Endodermal cell (in vitro differentiated cells): Measurements from ENCODE around the gene RAB40C. TPM values are rescaled to one million over a fixed set of nuclear protein-coding genes. Genes with fewer than 3 reads are reported as not detected.

ENCODE experiments used
- DNase-seq: peaks from one replicate; pipeline ENCODE4 v3.0.0-alpha.2; 2017
- H3K27ac ChIP-seq: 2 replicates; pipeline ENCODE4 v1.5.1; 2013; ENCODE audit warnings: mild to moderate bottlenecking, low read depth, low read length, moderate library complexity
- H3K27me3 ChIP-seq: 2 replicates; pipeline ENCODE4 v1.6.1; 2013; ENCODE audit warnings: mild to moderate bottlenecking, low read length, moderate library complexity; ENCODE audit not compliant: insufficient read depth, control insufficient read depth, poor library complexity, severe bottlenecking
- H3K36me3 ChIP-seq: 2 replicates; pipeline ENCODE4 v1.7.0; 2013; ENCODE audit warnings: mild to moderate bottlenecking, low read length, moderate library complexity; ENCODE audit not compliant: control insufficient read depth, insufficient read depth
- H3K4me1 ChIP-seq: one replicate; pipeline ENCODE4 v1.7.0; 2013; ENCODE audit warnings: low read length; ENCODE audit not compliant: control insufficient read depth, insufficient read depth
- H3K4me3 ChIP-seq: 2 replicates; pipeline ENCODE4 v1.5.1; 2013; ENCODE audit warnings: mild to moderate bottlenecking, low read length, moderate library complexity
- H3K9ac ChIP-seq: 2 replicates; pipeline ENCODE4 v1.6.1; 2013; ENCODE audit warnings: mild to moderate bottlenecking, low read length, moderate library complexity; ENCODE audit not compliant: poor library complexity, severe bottlenecking; ENCODE audit errors: extremely low read depth
- H3K9me3 ChIP-seq: 2 replicates; pipeline ENCODE4 v1.6.1; 2013; ENCODE audit warnings: mild to moderate bottlenecking, low read length, moderate library complexity; ENCODE audit not compliant: control insufficient read depth
- H3K27ac Mint-ChIP-seq: 2 replicates; pipeline ENCODE4 v1.8.0; 2020; ENCODE audit warnings: mixed read lengths
- H3K27me3 Mint-ChIP-seq: 2 replicates; pipeline ENCODE4 v1.8.0; 2021; ENCODE audit warnings: mild to moderate bottlenecking, mixed read lengths; ENCODE audit not compliant: insufficient read depth
- H3K36me3 Mint-ChIP-seq: 2 replicates; pipeline ENCODE4 v1.8.0; 2020; ENCODE audit warnings: low read depth, mixed read lengths
- H3K4me1 Mint-ChIP-seq: 2 replicates; pipeline ENCODE4 v1.8.0; 2020; ENCODE audit warnings: mixed read lengths
- H3K4me3 Mint-ChIP-seq: 2 replicates; pipeline ENCODE4 v1.8.0; 2020; ENCODE audit warnings: mild to moderate bottlenecking, moderate library complexity, mixed read lengths
- H3K9me3 Mint-ChIP-seq: 2 replicates; pipeline ENCODE4 v1.8.0; 2020; ENCODE audit warnings: mild to moderate bottlenecking, mixed read lengths
- CTCF ChIP-seq: fragments of 200-600 bp; sonication (generic); conservative IDR thresholded peaks from 2 replicates; pipeline ENCODE4 v1.5.0; 2021; ENCODE audit warnings: antibody characterized with exemption, mild to moderate bottlenecking
- WGBS, 2 experiments: methylation state at CpG; one replicate each; pipeline versions ENCODE4 v1.1.5 to v1.1.7; 2013; ENCODE audit warnings: missing lambda C conversion rate in 2 of 2, mixed read lengths in 1 of 2; ENCODE audit not compliant: insufficient coverage in 1 of 2, insufficient read length in 1 of 2; 5-methylcytosine and 5-hydroxymethylcytosine counted together
- long read RNA-seq, 4 experiments: library from polyadenylated mRNA in 2 of 4; library from RNA in 1 of 4; library from capped mRNA in 1 of 4; stranded (forward) in 3 of 4; unstranded in 1 of 4; transcript quantifications; one replicate each; pipeline ENCODE4 v2.0.0, GENCODE V29; 2020 to 2021; ENCODE audit warnings: inconsistent platforms in 1 of 4
- polyA plus RNA-seq, 2 experiments: library from polyadenylated mRNA; stranded (reverse); fragments of 50-300 nt; gene quantifications; one replicate each; pipeline ENCODE4 v1.2.3, GENCODE V29; 2013
- total RNA-seq, 2 donors: library from RNA; stranded (reverse); fragmentation: NEBNext Ultra II Directional in 1 of 2; extraction: Animal tissue kit (Norgen Biotek cat#: 25700) in 1 of 2; gene quantifications; 2 replicates in 1 of 2; 3 replicates in 1 of 2; pipeline ENCODE4 v1.2.1, GENCODE V29; 2021

The RAB40C gene
- 10 to 100 TPM; 21.3 to 25.9 TPM for total RNA-seq
- polyA plus RNA-seq (2013, experiment 1 of 2): 24.0 TPM
- 23.0 TPM for polyA plus RNA-seq (2013, experiment 2 of 2)
- long read RNA-seq, experiment 1, partial matches to known transcripts: 0 of 3 reads
- long read RNA-seq, experiment 1, other reads (novel, unspliced or antisense): 1 of 3 reads
- long read RNA-seq, experiment 2, transcript RAB40C-204 (7 exons, 2,569 nt): major isoform, 24 of 77 reads
- long read RNA-seq, experiment 2, transcript RAB40C-201 (6 exons, 2,699 nt): minor isoform, 19 of 77 reads
- long read RNA-seq, experiment 2, partial matches to known transcripts: 5 of 77 reads
- long read RNA-seq, experiment 2, other reads (novel, unspliced or antisense): 21 of 77 reads
- long read RNA-seq, experiment 3, transcript RAB40C-210 (7 exons, 753 nt): minor isoform, 6 of 43 reads
- long read RNA-seq, experiment 3, transcript RAB40C-203 (7 exons, 2,717 nt): major isoform, 18 of 43 reads
- long read RNA-seq, experiment 3, transcript RAB40C-204 (7 exons, 2,569 nt): minor isoform, 5 of 43 reads
- long read RNA-seq, experiment 3, partial matches to known transcripts: 0 of 43 reads
- long read RNA-seq, experiment 3, other reads (novel, unspliced or antisense): 7 of 43 reads
- long read RNA-seq, experiment 4, partial matches to known transcripts: 0 of 2 reads
- long read RNA-seq, experiment 4, other reads (novel, unspliced or antisense): 0 of 2 reads

GRCh38 chr16:589658-590187 lies at the start of gene RAB40C:
Gene RAB40C, plus strand, starts transcription at chr16:590066. Its CDS starts 226 bp downstream, at chr16:590292.
- no peaks in the 10 kb centered on the region for H3K36me3 ChIP-seq
- Mint-ChIP-seq H3K36me3 (peaks cover 8% of the 10 kb centered on the region), H3K27ac (peak within 1 kb of the TSS; percentile 100), H3K4me3 (peak within 1 kb of the TSS; percentile 89), H3K9me3 (no peaks in the 10 kb centered on the region), H3K4me1 (peaks cover 10% of the 10 kb centered on the region), H3K27me3 (peaks cover 37% of the 10 kb centered on the region)
- no peaks in the 10 kb centered on the region for H3K9me3 ChIP-seq
- TF ChIP-seq CTCF: no peak
- H3K27me3 ChIP-seq: peaks cover 21% of the 10 kb centered on the region
- H3K4me1 ChIP-seq: no peaks in the 10 kb centered on the region
- peak within 1 kb of the TSS; percentile 93 for H3K27ac ChIP-seq
- WGBS, 2 experiments: 0 to 2% methylated on average over 10 to 66 of the region's 67 CpGs
- peak; percentile 99 for DNase-seq
- peak within 1 kb of the TSS; percentile 87 for H3K4me3 ChIP-seq
- H3K9ac ChIP-seq: peak within 1 kb of the TSS; percentile 87

GRCh38 chr16:540645-541340 lies 49.1 kb upstream of the RAB40C start:
- H3K27me3 ChIP-seq: no peaks in the 10 kb centered on the region
- Mint-ChIP-seq H3K4me3 (no peak overlapping the region), H3K4me1 (no peaks in the 10 kb centered on the region), H3K27ac (no peak overlapping the region), H3K9me3 (no peaks in the 10 kb centered on the region), H3K27me3 (no peaks in the 10 kb centered on the region), H3K36me3 (peaks cover 17% of the 10 kb centered on the region)
- no peak overlapping the region for H3K27ac ChIP-seq
- TF ChIP-seq CTCF: no peak
- no peaks in the 10 kb centered on the region for H3K4me1 ChIP-seq
- no peak overlapping the region for H3K4me3 ChIP-seq
- DNase-seq: no peak
- peaks cover 6% of the 10 kb centered on the region for H3K36me3 ChIP-seq
- H3K9ac ChIP-seq: no peak overlapping the region
- WGBS, 2 experiments: 90 to 96% methylated on average over 23 to 29 of the region's 29 CpGs
- no peaks in the 10 kb centered on the region for H3K9me3 ChIP-seq
